H9 (cell line): Measurements from ENCODE around the gene TEKT3. TPM values are rescaled to one million over a fixed set of nuclear protein-coding genes. Genes with fewer than 3 reads are reported as not detected.

Source experiments
- DNase-seq: peaks from one replicate; pipeline ENCODE4 v3.0.0-alpha.2; 2017
- H2AFZ ChIP-seq: one replicate; pipeline ENCODE4 v1.6.1; 2013; ENCODE audit warnings: mild to moderate bottlenecking, low read length, control low read depth, moderate library complexity
- H2AK5ac ChIP-seq: 2 replicates; pipeline ENCODE4 v1.6.1; 2013; ENCODE audit warnings: low read length, control low read depth, mixed read lengths; ENCODE audit not compliant: insufficient read length
- H2BK120ac ChIP-seq: one replicate; pipeline ENCODE4 v1.6.1; 2013; ENCODE audit warnings: low read depth, mild to moderate bottlenecking, low read length, control low read depth, inconsistent platforms; ENCODE audit not compliant: poor library complexity, severe bottlenecking
- H2BK12ac ChIP-seq: 2 replicates; pipeline ENCODE4 v1.6.1; 2013; ENCODE audit warnings: low read length, control low read depth, mixed read lengths, low read depth; ENCODE audit not compliant: insufficient read length
- H2BK15ac ChIP-seq: 2 replicates; pipeline ENCODE4 v1.6.1; 2013; ENCODE audit warnings: low read depth, low read length, control low read depth
- H2BK20ac ChIP-seq: one replicate; pipeline ENCODE4 v1.6.1; 2013; ENCODE audit warnings: low read depth, mild to moderate bottlenecking, low read length, control low read depth, inconsistent platforms; ENCODE audit not compliant: poor library complexity, severe bottlenecking
- H2BK5ac ChIP-seq: 2 replicates; pipeline ENCODE4 v1.6.1; 2013; ENCODE audit warnings: low read length, control low read depth, mixed read lengths; ENCODE audit not compliant: insufficient read length
- H3K14ac ChIP-seq: 2 replicates; pipeline ENCODE4 v1.6.1; 2013; ENCODE audit warnings: low read length, control low read depth; ENCODE audit not compliant: insufficient read depth
- H3K18ac ChIP-seq: 2 replicates; pipeline ENCODE4 v1.6.1; 2013; ENCODE audit warnings: low read depth, mild to moderate bottlenecking, mixed read lengths, low read length, control low read depth; ENCODE audit not compliant: insufficient read length
- H3K23ac ChIP-seq: 2 replicates; pipeline ENCODE4 v1.6.1; 2013; ENCODE audit warnings: low read length, control low read depth, mixed read lengths, low read depth; ENCODE audit not compliant: insufficient read length
- H3K23me2 ChIP-seq: 2 replicates; pipeline ENCODE4 v1.6.1; 2013; ENCODE audit warnings: low read depth, mild to moderate bottlenecking, mixed read lengths, low read length, control low read depth; ENCODE audit not compliant: insufficient read length, poor library complexity, severe bottlenecking
- H3K27ac ChIP-seq: 2 replicates; pipeline ENCODE4 v1.5.1; 2013; ENCODE audit warnings: low read length, control low read depth, mixed read lengths, low read depth; ENCODE audit not compliant: insufficient read length
- H3K27me3 ChIP-seq: 2 replicates; pipeline ENCODE4 v1.6.1; 2013; ENCODE audit warnings: low read length, control low read depth, inconsistent platforms; ENCODE audit not compliant: insufficient read depth
- H3K4ac ChIP-seq: 2 replicates; pipeline ENCODE4 v1.6.1; 2013; ENCODE audit warnings: low read depth, mild to moderate bottlenecking, control low read depth, inconsistent platforms, low read length, moderate library complexity
- H3K4me1 ChIP-seq: 2 replicates; pipeline ENCODE4 v1.6.1; 2013; ENCODE audit warnings: low read length, control low read depth, inconsistent platforms; ENCODE audit not compliant: insufficient read depth
- H3K4me2 ChIP-seq: 2 replicates; pipeline ENCODE4 v1.6.1; 2013; ENCODE audit warnings: low read length, control low read depth, mixed read lengths; ENCODE audit not compliant: insufficient read length, insufficient read depth
- H3K56ac ChIP-seq: 2 replicates; pipeline ENCODE4 v1.6.1; 2013; ENCODE audit warnings: low read depth, mild to moderate bottlenecking, mixed read lengths, low read length, control low read depth; ENCODE audit not compliant: insufficient read length
- H3K79me1 ChIP-seq: 2 replicates; pipeline ENCODE4 v1.6.1; 2013; ENCODE audit warnings: low read depth, mild to moderate bottlenecking, moderate library complexity, low read length, control low read depth, inconsistent platforms; ENCODE audit not compliant: insufficient read depth, poor library complexity, severe bottlenecking
- H3K79me2 ChIP-seq: 2 replicates; pipeline ENCODE4 v1.6.1; 2013; ENCODE audit warnings: low read length, control low read depth, inconsistent platforms; ENCODE audit not compliant: insufficient read depth
- H3K9ac ChIP-seq: 2 replicates; pipeline ENCODE4 v1.6.1; 2013; ENCODE audit warnings: low read length, control low read depth, mixed read lengths; ENCODE audit not compliant: insufficient read length; ENCODE audit errors: extremely low read depth
- H3K9me3 ChIP-seq: one replicate; pipeline ENCODE4 v1.6.1; 2013; ENCODE audit warnings: low read depth, low read length, inconsistent platforms; ENCODE audit not compliant: control insufficient read depth
- H3T11ph ChIP-seq: one replicate; pipeline ENCODE4 v1.6.1; 2013; ENCODE audit warnings: mild to moderate bottlenecking, low read length, control low read depth, inconsistent platforms
- H4K20me1 ChIP-seq: one replicate; pipeline ENCODE4 v1.6.1; 2013; ENCODE audit not compliant: control insufficient read depth, insufficient read length, insufficient read depth
- H4K5ac ChIP-seq: 2 replicates; pipeline ENCODE4 v1.6.1; 2013; ENCODE audit warnings: low read depth, mild to moderate bottlenecking, mixed read lengths, low read length, control low read depth; ENCODE audit not compliant: insufficient read length
- H4K8ac ChIP-seq: replicated peaks from 2 replicates; pipeline ENCODE4 v1.6.1; 2013; ENCODE audit warnings: low read length, control low read depth, mixed read lengths, low read depth; ENCODE audit not compliant: insufficient read length
- H4K91ac ChIP-seq: 2 replicates; pipeline ENCODE4 v1.6.1; 2013; ENCODE audit warnings: low read depth, mild to moderate bottlenecking, moderate library complexity, mixed read lengths, low read length, control low read depth; ENCODE audit not compliant: insufficient read length
- H3K27ac Mint-ChIP-seq, 3 experiments: 2 replicates in 2 of 3; 3 replicates in 1 of 3; pipeline ENCODE4 v1.8.0; 2020 to 2021; ENCODE audit warnings: mixed read lengths in 3 of 3, mild to moderate bottlenecking in 1 of 3, moderate library complexity in 1 of 3
- H3K27me3 Mint-ChIP-seq: 2 replicates; pipeline ENCODE4 v1.8.0; 2021; ENCODE audit warnings: low read depth, mild to moderate bottlenecking, moderate library complexity, mixed read lengths
- H3K36me3 Mint-ChIP-seq, 3 experiments: 2 replicates in 2 of 3; 3 replicates in 1 of 3; pipeline ENCODE4 v1.8.0; 2020 to 2021; ENCODE audit warnings: low read depth in 3 of 3, mixed read lengths in 3 of 3; ENCODE audit not compliant: insufficient read depth in 1 of 3
- H3K4me1 Mint-ChIP-seq, 2 experiments: 2 replicates each; pipeline ENCODE4 v1.8.0; 2020; ENCODE audit warnings: mixed read lengths in 2 of 2
- H3K4me3 Mint-ChIP-seq, 2 experiments: 2 replicates in 1 of 2; 3 replicates in 1 of 2; pipeline ENCODE4 v1.8.0; 2020 to 2021; ENCODE audit warnings: mild to moderate bottlenecking in 2 of 2, mixed read lengths in 2 of 2, moderate library complexity in 1 of 2
- H3K9me3 Mint-ChIP-seq, 2 experiments: 2 replicates in 1 of 2; 3 replicates in 1 of 2; pipeline ENCODE4 v1.8.0; 2020; ENCODE audit warnings: mild to moderate bottlenecking in 2 of 2, mixed read lengths in 2 of 2, moderate library complexity in 1 of 2
- CTCF ChIP-seq: fragments of 200-600 bp; sonication (generic); conservative IDR thresholded peaks from 3 replicates; pipeline ENCODE4 v1.8.0; 2021; ENCODE audit warnings: antibody characterized with exemption, mild to moderate bottlenecking
- WGBS: extraction: QIAGEN DNeasy Blood & Tissue Kit; methylation state at CpG from one replicate; pipeline ENCODE4 v1.1.7; 2013; ENCODE audit warnings: missing lambda C conversion rate, low lambda C conversion rate, mixed read lengths; ENCODE audit not compliant: insufficient read length; ENCODE audit errors: extremely low coverage; 5-methylcytosine and 5-hydroxymethylcytosine counted together
- total RNA-seq: library from RNA; stranded (reverse); gene quantifications from 2 replicates; pipeline ENCODE4 v1.2.1, GENCODE V29; 2021

Gene TEKT3
- total RNA-seq, 1 experiment from 2014 or later, result 0.42 TPM

GRCh38 chr17:15278924-15279477 lies 62.4 kb downstream of the TEKT3 start:
- no peak for TF ChIP-seq CTCF

More at GRCh38 chr17:15278924-15279477, 62.4 kb downstream of the TEKT3 start:
- no peak overlapping the region for H2BK20ac ChIP-seq
- no peak overlapping the region for H3T11ph ChIP-seq
- Mint-ChIP-seq H3K4me3 (no peak overlapping the region), H3K27ac (no peak overlapping the region), H3K36me3 (no peaks in the 10 kb centered on the region; a peak in 2 of 7 replicates), H3K4me1 (peaks cover 7 to 9% of the 10 kb centered on the region in 2 experiments), H3K9me3 (peaks cover 9% of the 10 kb centered on the region in 2 experiments), H3K27me3 (peaks cover 15% of the 10 kb centered on the region)
- H2BK15ac ChIP-seq, result no peak overlapping the region
- H3K9me3 ChIP-seq, result no peaks in the 10 kb centered on the region
- no peak overlapping the region for H2AFZ ChIP-seq
- no peak overlapping the region for H4K8ac ChIP-seq
- H3K56ac ChIP-seq, result no peak overlapping the region
- H4K5ac ChIP-seq, result no peak overlapping the region
- DNase-seq, result no peak
- no peaks in the 10 kb centered on the region for H3K23me2 ChIP-seq
- H3K14ac ChIP-seq, result no peak overlapping the region
- no peaks in the 10 kb centered on the region for H3K79me2 ChIP-seq
- no peaks in the 10 kb centered on the region for H3K79me1 ChIP-seq
- no peak overlapping the region for H3K18ac ChIP-seq
- H3K4ac ChIP-seq, result no peak overlapping the region
- H3K27me3 ChIP-seq, result no peaks in the 10 kb centered on the region
- no peak overlapping the region for H3K9ac ChIP-seq
- H3K27ac ChIP-seq, result no peak overlapping the region
- no peak overlapping the region for H3K4me2 ChIP-seq
- no peak overlapping the region for H2AK5ac ChIP-seq
- no peak overlapping the region for H2BK5ac ChIP-seq
- H2BK12ac ChIP-seq, result no peak overlapping the region
- H3K23ac ChIP-seq, result no peak overlapping the region
- WGBS, result no CpG with 5 or more reads among the region's 2 CpGs
- H4K91ac ChIP-seq, result no peak overlapping the region
- no peaks in the 10 kb centered on the region; the same call in none of the 2 replicates for H3K4me1 ChIP-seq
- no peak overlapping the region for H2BK120ac ChIP-seq
- no peaks in the 10 kb centered on the region for H4K20me1 ChIP-seq
